ENCODE data around the gene EMC8.

- no peak for TF ChIP-seq CTCF (conservative IDR thresholded peaks at IDR 0.05)
- no peak for TF ChIP-seq ZFX (IDR thresholded peaks at IDR 0.05)
These were observed 52.7 kb downstream of the EMC8 start for GRCh38 chr16:85746460-85747215.
